T-helper 22 cell (primary cell): Measurements from ENCODE around the gene MRPL43.

Source experiments
- DNase-seq: peaks from one replicate; pipeline ENCODE4 v3.0.0-alpha.2; 2020; ENCODE audit warnings: low read depth

MRPL43 gene

DNA sequence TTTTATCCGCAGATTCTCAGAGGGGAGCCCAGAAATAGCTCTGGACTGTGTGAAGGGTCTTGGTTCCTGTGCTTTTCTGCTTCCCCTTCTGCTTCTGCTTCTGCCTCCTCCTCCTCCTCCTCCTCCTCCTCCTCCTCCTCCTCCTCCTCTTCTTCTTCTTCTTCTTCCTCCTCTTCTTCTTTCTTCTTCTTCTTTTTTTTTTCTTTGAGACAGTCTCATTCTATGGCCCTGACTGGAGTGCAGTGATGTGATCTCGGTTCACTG is 32.1 kb upstream of the MRPL43 start:
- DNase-seq: no peak

DNA sequence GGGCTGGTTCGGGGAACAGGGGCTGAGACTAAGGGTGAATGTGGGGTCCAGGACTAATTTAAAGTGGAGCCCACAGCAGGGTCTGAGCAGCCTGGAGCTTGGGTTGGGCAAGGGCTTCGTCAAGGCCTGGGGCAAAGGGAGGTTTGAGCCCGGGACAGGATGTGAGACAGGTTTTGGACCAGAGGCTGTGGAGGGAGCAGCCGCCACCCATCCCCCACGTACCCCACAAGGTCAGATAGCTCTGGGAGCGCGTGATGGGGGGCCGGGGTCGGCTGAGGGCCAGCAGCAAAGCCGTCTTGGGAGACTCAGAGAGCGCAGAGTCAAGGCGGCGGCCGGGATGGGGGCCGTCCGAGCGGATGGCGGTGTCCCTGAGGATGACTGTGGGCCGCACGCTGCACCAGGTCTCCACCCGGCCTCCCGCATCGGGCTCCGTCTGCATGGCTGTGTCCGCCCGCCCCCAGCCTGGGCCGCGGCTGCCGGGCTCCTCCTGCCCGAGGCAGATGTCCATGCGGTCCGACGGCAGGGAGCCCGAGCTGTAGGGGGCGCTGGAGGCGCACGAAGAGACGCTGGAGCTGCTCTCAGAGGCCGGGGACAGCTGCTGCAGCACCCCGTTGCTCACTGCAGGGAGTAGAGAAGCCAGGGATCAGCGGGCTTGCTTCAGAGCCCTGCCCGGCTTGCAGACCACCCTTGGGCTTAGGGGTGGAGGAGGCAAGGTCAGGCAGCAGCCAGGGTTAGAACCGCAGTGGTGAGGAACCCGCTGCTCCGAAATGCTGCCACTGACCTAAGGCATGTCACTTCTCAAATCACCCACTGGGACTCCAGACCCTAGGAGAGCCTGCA is 31.5 kb upstream of the MRPL43 start:
- DNase-seq: peak; percentile 30

DNA sequence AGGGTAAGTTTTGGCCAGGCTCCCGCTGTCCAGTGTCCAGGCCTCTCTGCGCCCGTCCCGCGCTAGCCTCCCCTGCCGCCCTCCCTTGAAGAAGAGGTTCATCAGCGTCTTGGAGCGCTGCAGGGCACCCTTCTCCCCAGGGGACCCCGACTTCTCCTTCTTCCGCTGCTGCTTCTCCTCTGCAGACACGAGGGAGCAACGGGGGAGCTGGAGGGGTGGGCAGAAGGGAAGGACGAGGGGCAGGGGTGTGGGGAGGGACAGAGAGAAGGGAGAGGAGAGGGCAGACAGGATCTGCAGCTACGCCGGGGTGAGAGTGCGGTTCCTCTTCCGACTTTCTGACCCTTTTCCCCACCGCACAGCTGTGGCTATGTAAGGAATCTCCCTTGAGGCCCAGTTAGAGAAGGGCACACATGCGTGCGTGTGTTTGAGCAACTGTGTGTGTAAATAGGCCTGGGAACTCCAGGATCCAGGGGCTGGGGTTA is 30.9 kb upstream of the MRPL43 start:
- no peak for DNase-seq

DNA sequence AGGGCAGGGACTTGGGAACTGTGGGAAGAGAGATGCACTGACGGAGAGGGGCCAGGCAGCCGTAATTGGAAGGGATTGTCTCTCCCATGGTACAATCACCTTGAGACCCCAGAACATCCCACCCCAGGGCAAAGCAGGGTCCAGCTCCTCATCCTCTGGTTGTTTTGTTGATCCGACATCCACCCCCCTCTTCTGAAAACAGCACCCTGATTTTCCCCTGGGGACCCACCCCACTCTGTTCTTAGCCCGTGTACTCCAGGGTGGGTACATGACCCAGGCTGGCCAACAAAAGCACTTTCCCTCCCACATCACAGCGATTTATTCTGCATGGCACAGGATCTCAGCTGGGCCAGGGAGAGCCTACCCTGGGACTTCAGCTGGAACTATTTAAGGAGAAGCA is 29.5 kb upstream of the MRPL43 start:
- no peak for DNase-seq

DNA sequence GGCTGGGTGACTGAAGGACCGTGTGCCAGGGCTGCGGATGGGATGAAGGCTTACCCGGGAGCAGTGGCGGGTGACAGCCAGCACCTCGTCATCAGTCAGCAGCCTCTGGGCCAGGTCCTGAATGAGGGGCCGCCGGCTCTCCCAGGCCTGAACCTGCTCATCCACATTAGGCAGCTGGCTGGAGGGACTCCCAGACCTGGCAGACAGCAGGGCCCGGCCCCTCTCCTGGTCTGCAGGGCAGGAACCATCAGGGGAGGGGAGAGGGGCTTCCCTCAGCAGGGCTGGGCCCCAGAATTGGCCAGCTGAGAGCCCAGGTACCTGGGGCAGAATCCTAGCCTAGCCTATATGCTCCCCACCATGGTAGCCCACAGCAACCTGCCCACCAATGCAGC is 28.3 kb upstream of the MRPL43 start:
- DNase-seq: no peak

DNA sequence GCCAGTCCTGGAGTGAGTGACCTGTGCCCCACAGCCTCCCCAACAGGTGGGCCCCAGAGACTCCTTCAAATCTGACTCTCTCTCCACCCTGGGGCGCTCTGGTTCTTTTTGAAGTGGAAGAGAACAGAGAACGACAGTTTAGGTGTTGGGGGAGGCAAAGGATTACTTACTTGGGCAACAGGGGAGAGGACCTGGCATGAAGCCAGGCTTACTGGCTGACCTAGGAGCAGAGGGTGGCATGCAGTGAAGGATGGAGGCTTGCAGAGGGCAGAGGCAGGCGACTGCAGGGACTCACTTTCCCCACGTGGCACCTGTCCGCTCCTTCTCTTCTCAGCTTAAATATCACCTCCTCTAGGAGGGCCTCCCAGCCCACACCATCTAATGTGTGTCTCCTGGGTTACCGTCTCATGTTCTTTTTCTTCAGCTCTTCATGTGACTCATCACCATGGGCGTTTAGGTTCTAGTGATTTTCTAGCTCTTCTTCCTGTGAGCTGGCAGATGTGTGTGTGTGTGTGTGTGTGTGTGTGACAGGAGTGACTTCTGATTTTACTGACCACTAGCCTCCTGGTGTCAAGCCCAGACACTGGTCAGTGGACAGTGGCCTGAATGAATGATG is 27.8 kb upstream of the MRPL43 start:
- DNase-seq: no peak

DNA sequence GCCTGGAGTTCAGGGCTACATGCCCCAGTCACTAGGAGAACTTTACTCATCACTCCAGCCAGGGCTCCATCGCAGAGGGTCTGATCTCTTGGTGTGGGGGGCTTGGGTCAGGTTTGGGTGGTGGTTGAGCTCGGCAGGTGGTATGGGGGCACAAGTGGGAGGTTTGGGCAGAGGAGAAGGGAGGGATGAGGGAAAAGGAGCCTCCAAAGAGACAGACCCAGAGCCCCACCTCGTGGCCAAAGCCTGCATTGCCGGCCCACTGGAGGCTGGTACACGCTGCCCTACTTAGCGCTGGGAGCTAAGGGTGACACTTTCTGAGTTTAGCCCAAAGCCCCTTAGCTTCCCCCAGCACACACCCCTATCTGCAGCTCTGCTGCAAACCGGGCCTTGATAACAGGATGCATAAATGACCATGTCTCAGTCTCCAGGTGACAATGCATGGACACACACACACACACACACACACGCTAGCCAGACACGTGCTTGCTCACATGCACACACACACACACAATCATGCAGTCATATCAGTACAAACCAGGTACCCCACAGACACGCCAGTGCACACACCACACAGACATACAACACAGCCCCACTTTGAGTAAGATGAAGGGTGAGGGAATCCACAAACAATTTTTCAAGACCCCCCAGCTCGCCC is 27.1 kb upstream of the MRPL43 start:
- peak; percentile 25 for DNase-seq

DNA sequence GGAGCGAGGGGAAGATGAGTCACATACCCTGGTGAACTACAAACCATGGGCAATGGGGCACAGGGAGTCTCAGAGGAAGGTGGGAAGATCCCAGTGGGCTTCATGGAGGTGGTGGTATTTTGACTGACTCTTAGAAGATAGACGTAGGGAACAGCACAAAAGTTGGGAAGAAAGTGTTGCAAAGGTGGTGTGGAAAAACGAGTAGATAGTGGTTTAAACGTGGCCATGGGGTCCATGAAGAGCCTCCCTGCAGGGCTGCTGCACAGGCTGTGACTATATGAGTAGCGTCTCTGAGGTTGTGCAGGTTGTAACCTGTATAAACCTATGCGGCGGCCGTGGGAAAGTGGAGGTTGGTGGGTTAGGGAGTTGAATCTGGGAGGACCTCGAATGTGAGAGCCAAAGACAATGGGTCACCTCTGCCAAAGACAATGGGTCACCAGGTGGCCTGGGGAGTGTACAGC is 26.1 kb upstream of the MRPL43 start:
- DNase-seq: no peak

DNA sequence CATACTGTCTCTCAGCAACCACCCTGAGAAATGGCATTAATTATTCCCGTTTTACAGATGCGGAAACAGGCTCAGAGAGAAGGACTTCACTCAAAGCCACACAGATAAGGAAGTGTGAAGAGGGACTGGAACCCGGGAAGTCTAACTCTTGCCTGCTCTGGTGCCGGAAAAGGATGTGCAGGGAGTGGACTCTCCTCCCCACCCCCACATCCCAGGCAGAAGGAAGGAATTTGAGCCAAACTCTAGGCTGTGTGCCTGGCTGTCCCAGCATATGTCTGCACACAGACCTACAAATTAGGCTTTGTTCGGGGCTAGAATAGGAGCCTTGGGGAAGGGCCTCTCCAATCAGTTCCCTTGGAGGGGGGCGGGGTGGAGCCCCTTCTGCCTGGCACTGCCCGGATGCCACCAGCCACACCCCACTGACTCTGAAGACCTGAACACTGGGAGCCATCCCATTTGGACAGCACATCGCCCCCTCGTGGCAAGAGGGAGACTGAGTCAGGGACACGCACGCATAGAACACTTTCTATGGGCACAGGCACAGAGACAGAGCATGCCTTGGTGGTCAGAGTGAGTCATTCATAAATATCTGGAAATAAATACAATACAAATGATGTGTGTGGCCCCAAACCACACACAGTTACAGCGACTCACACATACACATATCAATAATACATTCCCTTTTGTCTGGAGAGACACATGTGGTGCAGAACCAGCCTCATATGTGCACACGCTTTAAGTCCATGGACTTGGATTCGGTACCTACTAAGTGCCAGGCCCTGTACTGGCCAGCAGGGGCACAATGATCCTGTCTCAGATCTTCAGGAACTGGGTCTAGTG is 25.4 kb upstream of the MRPL43 start:
- DNase-seq: peak; percentile 58

DNA sequence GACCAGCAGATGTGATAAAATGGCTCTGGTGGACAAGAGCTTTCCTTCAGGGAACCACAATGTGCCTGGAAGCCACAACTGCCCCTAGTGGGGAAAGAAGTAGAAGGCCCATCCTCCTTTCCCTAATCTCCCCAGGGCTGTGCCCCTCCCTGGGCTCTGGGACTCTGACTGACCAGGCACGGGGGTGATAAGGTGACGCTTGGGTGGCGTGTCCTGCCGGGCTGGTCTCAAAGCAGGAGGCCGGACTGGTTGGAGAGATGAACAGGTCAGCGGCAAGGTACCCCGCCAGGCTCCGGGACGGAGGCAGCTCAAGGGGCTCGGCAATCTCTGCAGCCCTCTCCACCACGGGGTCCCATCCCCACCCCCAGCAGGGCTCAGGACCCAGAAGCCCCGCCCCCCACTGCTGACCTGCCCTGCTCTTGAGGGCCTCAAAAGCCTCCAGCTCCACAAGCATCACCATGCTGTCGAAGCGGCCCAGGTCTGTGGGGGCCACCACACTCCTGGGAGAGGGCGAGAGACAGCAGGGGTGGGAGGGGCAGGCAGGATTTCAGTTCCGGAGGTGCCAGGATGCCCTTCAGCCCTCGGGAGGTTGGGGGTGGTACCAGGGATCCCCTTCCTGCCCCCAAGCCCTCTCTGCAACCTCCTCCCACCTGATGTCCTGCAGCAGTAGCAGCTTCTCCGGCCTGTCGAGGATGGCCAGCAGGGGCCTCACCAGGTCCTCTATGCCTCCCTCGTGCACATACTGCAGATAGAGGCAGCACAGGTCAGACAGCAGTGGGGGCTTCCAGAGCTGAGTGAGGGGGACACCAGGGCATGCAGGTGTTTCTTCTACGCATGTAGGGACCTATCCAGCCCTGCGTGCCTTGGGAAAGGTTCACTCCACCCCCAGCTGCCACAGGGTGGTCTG is 24.5 kb upstream of the MRPL43 start:
- DNase-seq: no peak

DNA sequence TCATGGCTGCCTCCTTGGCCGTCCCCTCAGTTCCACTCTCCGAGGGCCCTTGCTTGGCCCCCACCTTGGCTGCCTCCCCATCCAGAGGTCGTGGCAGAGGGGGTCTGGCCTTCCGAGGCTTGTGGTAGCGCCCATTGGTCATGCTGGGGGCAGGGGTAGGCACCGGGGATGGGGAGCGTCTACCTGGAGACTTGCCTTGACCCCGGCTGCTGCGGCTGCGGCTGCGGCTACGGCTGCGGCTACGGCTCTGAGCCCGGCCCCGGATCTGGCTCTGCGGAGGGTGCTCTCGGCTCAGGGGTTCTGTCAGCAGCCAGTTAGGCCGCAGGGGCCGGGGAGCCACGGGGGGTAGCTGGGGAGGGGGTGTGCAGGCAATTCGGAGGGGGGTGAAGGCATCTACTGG is 23.0 kb upstream of the MRPL43 start:
- no peak for DNase-seq

DNA sequence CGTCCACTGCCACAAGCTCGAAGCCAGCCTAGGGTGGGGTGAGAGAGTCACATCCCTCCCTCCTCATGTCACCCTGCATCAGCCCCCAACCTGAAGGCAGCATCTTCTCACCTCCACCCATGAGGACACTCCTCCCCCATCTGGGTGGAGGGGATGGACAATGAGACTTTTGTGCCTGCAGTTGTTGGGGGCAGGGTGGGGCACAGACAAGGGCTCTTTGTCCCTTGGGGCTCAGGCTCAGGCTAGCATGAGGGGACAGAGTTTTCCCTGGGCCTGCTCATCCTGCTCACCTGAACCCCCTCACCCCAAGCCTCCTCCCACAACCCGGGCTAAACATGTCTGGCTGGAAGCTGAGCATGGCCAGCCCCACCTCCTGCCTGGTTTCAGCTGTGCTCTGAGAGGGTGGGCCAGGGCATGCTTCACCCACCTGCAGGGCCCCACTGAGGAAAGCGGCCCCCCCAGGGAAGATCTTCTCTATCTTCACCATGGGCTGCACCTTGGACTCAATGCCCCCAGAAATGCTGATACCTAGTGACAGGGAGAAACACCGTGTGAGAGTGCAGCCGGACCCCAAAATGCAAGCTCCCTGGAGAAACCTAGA is 21.6 kb upstream of the MRPL43 start:
- DNase-seq: no peak

DNA sequence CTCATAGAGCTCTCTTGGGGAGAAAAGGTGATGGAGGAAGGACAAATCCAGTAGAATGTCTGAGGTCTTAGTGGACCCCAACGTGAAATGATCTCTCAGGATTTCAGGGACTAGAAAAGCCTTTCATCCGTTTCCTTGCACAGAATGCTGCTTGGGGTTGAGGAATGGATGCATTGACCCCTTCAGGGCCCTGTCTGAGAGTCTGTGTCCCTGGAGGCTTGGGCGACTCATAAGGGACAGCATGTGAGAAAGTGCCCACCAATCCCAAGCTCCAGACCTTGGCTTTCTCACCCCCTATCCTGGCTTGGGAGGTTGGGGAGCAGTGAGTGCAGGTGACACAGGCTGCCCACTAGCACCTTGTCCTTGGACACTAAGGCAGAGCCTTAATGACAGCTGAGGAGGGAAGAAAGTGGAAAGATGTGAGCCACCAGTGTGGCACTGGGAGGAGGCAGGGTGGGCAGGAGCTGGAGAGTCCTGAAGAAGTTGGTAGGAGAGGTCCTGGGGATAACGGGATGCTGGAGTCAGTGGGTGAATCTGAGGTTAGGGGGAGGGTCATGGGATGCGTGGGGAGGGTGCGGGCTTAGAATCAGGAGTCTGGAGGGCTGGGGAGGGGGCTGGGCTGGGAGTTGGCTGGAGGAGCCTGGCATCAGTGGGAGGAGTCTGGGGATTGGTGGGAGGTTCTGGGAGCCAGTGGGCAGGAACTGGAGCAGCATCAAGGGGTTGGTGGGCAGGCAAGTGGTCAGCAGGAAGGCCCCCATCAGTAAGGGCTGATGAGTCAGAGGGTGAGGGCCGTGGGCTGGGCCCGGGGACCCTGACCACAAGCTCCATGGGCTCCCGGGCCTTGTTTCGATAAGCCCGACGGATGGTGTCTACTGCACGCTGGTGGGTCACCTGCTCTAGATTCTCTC is 20.9 kb upstream of the MRPL43 start:
- DNase-seq: no peak

DNA sequence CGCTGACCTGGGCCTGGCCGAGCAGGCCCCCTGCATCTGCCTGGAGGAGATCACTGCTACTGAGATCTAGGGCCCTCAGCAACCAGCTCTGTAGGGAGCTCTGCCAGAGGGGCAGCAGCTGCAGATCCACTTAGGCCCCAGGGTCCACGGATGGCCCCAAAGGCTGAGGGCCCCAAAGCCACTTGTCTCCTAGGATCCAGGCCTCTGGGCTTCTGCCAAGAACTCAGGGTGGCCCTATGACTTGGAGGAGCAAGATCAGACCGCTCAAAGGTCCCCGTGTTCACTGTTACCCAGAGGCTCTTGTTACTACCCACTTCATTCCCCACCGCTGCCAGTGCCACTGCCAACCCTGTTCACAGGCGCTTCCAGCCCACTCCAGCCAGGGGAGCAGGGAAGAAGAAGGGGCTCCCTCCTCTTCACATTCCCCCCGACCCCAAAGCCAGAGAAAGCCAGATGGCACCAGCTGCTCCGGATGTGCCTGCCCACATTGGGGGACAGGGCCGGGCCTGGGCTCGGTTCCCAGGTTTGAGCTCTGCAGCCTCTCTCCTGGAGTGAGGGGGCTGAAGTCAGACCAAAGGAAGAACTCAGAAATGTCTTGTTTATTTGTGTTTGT is 19.9 kb upstream of the MRPL43 start:
- DNase-seq: no peak

DNA sequence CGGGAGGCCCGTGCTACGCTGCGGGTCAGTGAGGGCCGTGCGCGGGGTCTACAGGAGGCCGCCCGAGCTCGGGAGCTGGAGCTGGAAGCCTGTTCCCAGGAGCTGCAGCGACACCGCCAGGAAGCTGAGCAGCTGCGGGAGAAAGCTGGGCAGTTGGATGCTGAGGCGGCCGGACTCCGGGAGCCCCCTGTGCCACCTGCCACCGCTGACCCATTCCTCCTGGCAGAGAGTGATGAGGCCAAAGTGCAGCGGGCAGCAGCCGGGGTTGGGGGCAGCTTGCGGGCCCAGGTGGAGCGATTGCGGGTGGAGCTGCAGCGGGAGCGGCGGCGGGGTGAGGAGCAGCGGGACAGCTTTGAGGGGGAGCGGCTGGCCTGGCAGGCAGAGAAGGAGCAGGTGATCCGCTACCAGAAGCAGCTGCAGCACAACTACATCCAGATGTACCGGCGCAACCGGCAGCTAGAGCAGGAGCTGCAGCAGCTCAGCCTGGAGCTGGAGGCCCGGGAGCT is 19.3 kb upstream of the MRPL43 start:
- DNase-seq: no peak

DNA sequence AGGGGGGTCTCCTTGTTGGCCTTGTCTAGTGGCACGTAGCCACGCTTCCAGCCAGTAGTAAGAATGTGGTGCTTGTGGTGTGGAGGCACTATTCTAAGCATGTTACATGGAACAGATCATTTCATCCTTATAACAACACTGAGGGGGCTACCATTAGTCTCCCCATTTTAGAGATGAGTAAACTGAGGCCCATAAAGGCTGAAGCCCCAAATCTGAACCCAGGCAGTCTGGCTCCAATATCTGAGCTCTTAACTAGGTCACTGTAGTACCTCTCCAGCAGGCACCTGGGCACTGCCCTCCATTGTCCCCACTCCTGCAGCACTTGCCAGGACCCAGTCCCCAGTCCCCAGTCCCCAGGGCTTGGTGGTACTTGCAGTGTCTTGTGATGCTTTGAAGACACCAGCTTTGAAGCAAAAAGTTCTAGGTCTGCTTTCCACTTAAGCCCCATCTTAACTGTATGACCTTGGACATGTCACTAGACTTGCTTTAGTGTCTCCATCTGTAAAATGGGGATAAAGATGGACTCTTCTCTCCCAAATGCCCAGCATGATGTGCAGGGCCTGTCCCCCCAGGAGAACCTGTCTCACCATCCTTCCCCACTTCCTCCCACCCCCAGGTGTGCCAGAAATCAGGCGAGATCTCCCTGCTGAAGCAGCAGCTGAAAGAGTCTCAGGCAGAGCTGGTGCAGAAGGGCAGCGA is 18.7 kb upstream of the MRPL43 start:
- no peak for DNase-seq

DNA sequence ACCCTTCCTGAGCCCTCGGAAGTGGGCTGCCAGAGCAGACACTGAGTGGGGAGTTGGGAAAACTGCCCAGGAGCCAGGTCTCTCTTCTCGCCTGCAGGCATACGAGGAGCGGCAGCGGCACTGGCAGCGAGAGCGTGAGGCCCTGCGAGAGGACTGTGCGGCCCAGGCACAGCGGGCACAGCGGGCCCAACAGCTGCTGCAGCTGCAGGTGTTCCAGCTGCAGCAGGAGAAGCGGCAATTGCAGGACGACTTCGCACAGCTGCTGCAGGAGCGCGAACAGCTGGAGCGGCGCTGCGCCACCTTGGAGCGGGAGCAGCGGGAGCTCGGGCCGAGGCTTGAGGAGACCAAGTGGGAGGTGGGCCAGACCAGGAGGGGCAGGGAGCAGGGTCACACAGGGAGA is 18.1 kb upstream of the MRPL43 start:
- DNase-seq: no peak

DNA sequence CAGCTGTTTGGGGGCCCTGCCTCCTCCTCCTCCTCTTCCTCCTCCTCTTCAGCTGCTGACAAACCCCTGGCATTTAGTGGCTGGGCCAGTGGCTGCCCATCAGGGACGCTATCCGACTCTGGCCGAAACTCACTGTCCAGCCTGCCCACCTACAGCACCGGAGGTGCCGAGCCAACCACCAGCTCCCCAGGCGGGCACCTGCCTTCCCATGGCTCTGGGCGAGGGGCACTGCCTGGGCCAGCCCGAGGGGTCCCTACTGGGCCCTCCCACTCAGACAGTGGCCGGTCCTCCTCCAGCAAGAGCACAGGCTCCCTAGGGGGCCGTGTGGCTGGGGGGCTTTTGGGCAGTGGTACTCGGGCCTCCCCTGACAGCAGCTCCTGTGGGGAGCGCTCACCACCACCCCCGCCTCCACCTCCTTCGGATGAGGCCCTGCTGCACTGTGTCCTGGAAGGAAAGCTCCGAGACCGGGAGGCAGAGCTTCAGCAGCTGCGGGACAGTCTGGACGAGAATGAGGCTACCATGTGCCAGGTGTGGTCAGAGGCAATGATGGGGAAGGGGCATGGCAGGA is 16.4 kb upstream of the MRPL43 start:
- no peak for DNase-seq
